A673 (cell line): Measurements from ENCODE around the gene KRT86. TPM values are rescaled to one million over a fixed set of nuclear protein-coding genes. Genes with fewer than 3 reads are reported as not detected.

Experiments used
- BruUV-seq: library from RNA; stranded (reverse); fragments of 400-500 nt; replicated peaks from 2 replicates; lab custom pipeline; 2021; lab: Mats Ljungman, UMichigan
- CTCF ChIA-PET: fragments of 300-600 bp; sonication (Branson Sonifier 250); formaldehyde crosslinking; loops from one replicate; lab custom pipeline; 2022; ENCODE audit warnings: antibody characterized with exemption; lab: Charles Lee
- POLR2A ChIA-PET: fragments of 300-600 bp; sonication (Branson Sonifier 250); formaldehyde crosslinking; loops from one replicate; lab custom pipeline; 2022; ENCODE audit warnings: antibody characterized with exemption; ENCODE audit not compliant: low non-redundant PET; lab: Charles Lee
- DNase-seq: peaks from one replicate; pipeline ENCODE4 v3.0.0-alpha.2; 2015; ENCODE audit warnings: low spot score
- H3K27ac ChIP-seq: fragments of 200-600 bp; sonication (generic); 2 replicates; pipeline ENCODE4 v1.5.1; 2016; ENCODE audit warnings: mixed run types, low read depth, mild to moderate bottlenecking, mixed read lengths, antibody characterized with exemption, low read length; ENCODE audit not compliant: poor library complexity, severe bottlenecking
- H3K27me3 ChIP-seq: fragments of 200-600 bp; sonication (generic); replicated peaks from 2 replicates; pipeline ENCODE4 v1.6.1; 2017; ENCODE audit warnings: mixed run types, low read depth, mild to moderate bottlenecking, mixed read lengths, antibody characterized with exemption, low read length; ENCODE audit not compliant: insufficient read depth, poor library complexity
- H3K36me3 ChIP-seq: fragments of 200-600 bp; sonication (generic); 2 replicates; pipeline ENCODE4 v1.6.1; 2016; ENCODE audit warnings: mixed run types, mild to moderate bottlenecking, mixed read lengths, antibody characterized with exemption, low read length; ENCODE audit not compliant: insufficient read depth, poor library complexity, severe bottlenecking
- H3K4me1 ChIP-seq: fragments of 200-600 bp; sonication (generic); 2 replicates; pipeline ENCODE4 v1.6.1; 2017; ENCODE audit warnings: mixed run types, mild to moderate bottlenecking, mixed read lengths, antibody characterized with exemption, low read length; ENCODE audit not compliant: insufficient read depth, poor library complexity, severe bottlenecking
- H3K4me3 ChIP-seq: fragments of 200-600 bp; sonication (generic); 2 replicates; pipeline ENCODE4 v1.5.1; 2016; ENCODE audit warnings: low read depth, mixed run types, mild to moderate bottlenecking, mixed read lengths, low read length; ENCODE audit not compliant: poor library complexity, severe bottlenecking
- H3K9me3 ChIP-seq: fragments of 200-600 bp; sonication (generic); 2 replicates; pipeline ENCODE4 v1.6.1; 2016; ENCODE audit warnings: mixed run types, low read depth, mild to moderate bottlenecking, mixed read lengths, antibody characterized with exemption, low read length; ENCODE audit not compliant: poor library complexity, severe bottlenecking
- CTCF ChIP-seq: fragments of 300-800, 200-600 bp; sonication (generic); conservative IDR thresholded peaks from 2 replicates; pipeline ENCODE4 v1.5.1; 2017; ENCODE audit warnings: low read depth, mild to moderate bottlenecking, antibody characterized with exemption, low read length, moderate library complexity, mixed read lengths
- EZH2 ChIP-seq: fragments of 200-600 bp; sonication (generic); IDR thresholded peaks from 2 replicates; pipeline ENCODE4 v1.6.1; 2017; ENCODE audit warnings: borderline replicate concordance, low read depth, mild to moderate bottlenecking, mixed read lengths, antibody characterized with exemption, low read length; ENCODE audit not compliant: poor library complexity, severe bottlenecking
- intact Hi-C: fragments of 100-400 bp; cut with micrococcal nuclease; formaldehyde crosslinking; loops from one replicate; pipeline ENCODE4 v1.10.0; 2022; ENCODE audit not compliant: unreplicated experiment
- total RNA-seq: library from RNA; stranded (reverse); gene quantifications from 2 replicates; pipeline ENCODE4 v1.2.3, GENCODE V29; 2021

Gene KRT86
- total RNA-seq, 1 experiment from 2014 or later, result not detected

GRCh38 chr12:52291267-52291935 is 17.0 kb downstream of the KRT86 start, which contains the start of gene KRT81:
TSS of gene KRT81 (minus strand) at chr12:52291534. CDS start at chr12:52291465, 69 bp downstream.
- no peaks in the 10 kb centered on the region for H3K9me3 ChIP-seq
- no TSS peak for BruUV-seq
- DNase-seq, result no peak
- ChIA-PET POLR2A (no interaction called here), CTCF (no interaction called here)
- intact Hi-C loops, result no loop called here
- no peaks in the 10 kb centered on the region for H3K36me3 ChIP-seq
- no peak within 1 kb of the TSS for H3K4me3 ChIP-seq
- TF ChIP-seq EZH2 (no peak), CTCF (no peak)
- no peaks in the 10 kb centered on the region for H3K4me1 ChIP-seq
- H3K27me3 ChIP-seq, result peaks cover 7% of the 10 kb centered on the region
- no peak within 1 kb of the TSS for H3K27ac ChIP-seq

GRCh38 chr12:52293926-52294325 is 19.5 kb downstream of the KRT86 start:
- POLR2A ChIA-PET, result no interaction called here
- Histone ChIP-seq H3K36me3 (no peaks in the 10 kb centered on the region), H3K9me3 (no peaks in the 10 kb centered on the region), H3K27me3 (peaks cover 11% of the 10 kb centered on the region), H3K27ac (no peak overlapping the region), H3K4me3 (no peak overlapping the region), H3K4me1 (no peaks in the 10 kb centered on the region)
- no peak for TF ChIP-seq CTCF
- TF ChIP-seq EZH2, result no peak
- CTCF ChIA-PET, result interaction anchor here (0.9 kb wide), 1 partner anchor 15 kb away, joined by 5 read pairs; no protein-coding TSS in a partner anchor
- no peak for DNase-seq
- intact Hi-C loops, result no loop called here
- no TSS peak for BruUV-seq

GRCh38 chr12:52294803-52295202 is 20.4 kb downstream of the KRT86 start:
- no peaks in the 10 kb centered on the region for H3K9me3 ChIP-seq
- intact Hi-C loops, result no loop called here
- no peaks in the 10 kb centered on the region for H3K4me1 ChIP-seq
- no peak for DNase-seq
- H3K27me3 ChIP-seq, result peaks cover 11% of the 10 kb centered on the region
- no peak overlapping the region for H3K4me3 ChIP-seq
- no peak overlapping the region for H3K27ac ChIP-seq
- TF ChIP-seq CTCF (no peak), EZH2 (no peak)
- CTCF ChIA-PET, result interaction anchor here (0.6 kb wide), 1 partner anchor 16 kb away, joined by 3 read pairs; no protein-coding TSS in a partner anchor
- H3K36me3 ChIP-seq, result no peaks in the 10 kb centered on the region
- POLR2A ChIA-PET, result no interaction called here
- no TSS peak for BruUV-seq
